GM19351 (cell line): ENCODE measurements around the gene VRK1.
"Not testable (repeated sequence)": the region's sequence is repeated elsewhere in the genome, so short reads cannot be mapped to it uniquely, and the experiment has no call there.

ENCODE experiments used
- ATAC-seq: cut with Tn5 transposase; IDR thresholded peaks from one replicate; pipeline ENCODE4 v1.9.1; 2021; ENCODE audit warnings: mild to moderate bottlenecking, moderate library complexity; ENCODE audit not compliant: unreplicated experiment

VRK1 gene

GRCh38 chr14:96796851-96797581 lies at the start of gene VRK1:
Gene VRK1 (plus strand): TSS chr14:96797382. CDS start chr14:96833472, 36,090 bp downstream.
- ATAC-seq, result peak; percentile 96

- ATAC-seq, result no peak
These were observed 49.6 kb upstream of the VRK1 start for GRCh38 chr14:96747608-96748007.

- ATAC-seq, result no peak
These were observed 48.8 kb upstream of the VRK1 start for GRCh38 chr14:96748362-96748761.

GRCh38 chr14:96751505-96751904 lies 45.7 kb upstream of the VRK1 start:
- no peak for ATAC-seq

GRCh38 chr14:96752125-96752524 lies 45.1 kb upstream of the VRK1 start:
- ATAC-seq, result no peak

GRCh38 chr14:96752594-96752993 lies 44.6 kb upstream of the VRK1 start:
- ATAC-seq, result no peak

- no peak for ATAC-seq
These were observed 42.9 kb upstream of the VRK1 start for GRCh38 chr14:96754162-96754844.

GRCh38 chr14:96754845-96755184 lies 42.4 kb upstream of the VRK1 start:
- ATAC-seq, result no peak

GRCh38 chr14:96756745-96757144 lies 40.4 kb upstream of the VRK1 start:
- no peak for ATAC-seq

GRCh38 chr14:96757456-96757855 lies 39.7 kb upstream of the VRK1 start:
- no peak for ATAC-seq

- ATAC-seq, result no peak
These were observed 36.1 kb upstream of the VRK1 start for GRCh38 chr14:96761066-96761465.

GRCh38 chr14:96762650-96763049 lies 34.5 kb upstream of the VRK1 start:
- peak; percentile 100 for ATAC-seq

- no peak for ATAC-seq
These were observed 33.2 kb upstream of the VRK1 start for GRCh38 chr14:96764012-96764411.

- ATAC-seq, result not testable (repeated sequence)
These were observed 32.0 kb upstream of the VRK1 start for GRCh38 chr14:96765205-96765604.

GRCh38 chr14:96772929-96773328 lies 24.3 kb upstream of the VRK1 start:
- ATAC-seq, result no peak

- ATAC-seq, result no peak
These were observed 20.4 kb upstream of the VRK1 start for GRCh38 chr14:96776791-96777190.

- ATAC-seq, result no peak
These were observed 16.7 kb upstream of the VRK1 start for GRCh38 chr14:96780500-96780899.

GRCh38 chr14:96781371-96781770 lies 15.8 kb upstream of the VRK1 start:
- no peak for ATAC-seq

GRCh38 chr14:96782436-96782835 lies 14.7 kb upstream of the VRK1 start:
- no peak for ATAC-seq

GRCh38 chr14:96783043-96783914 lies 13.9 kb upstream of the VRK1 start:
- no peak for ATAC-seq

GRCh38 chr14:96783915-96784224 lies 13.3 kb upstream of the VRK1 start:
- ATAC-seq, result no peak

- ATAC-seq, result no peak
These were observed 7.0 kb upstream of the VRK1 start for GRCh38 chr14:96790186-96790585.
